Activated CD4-positive, alpha-beta T cell treated with anti-CD3 and anti-CD28 coated beads, Interleukin-10, Interleukin-2, amounts not matched to agents 100 ng/mL and 50 ng/mL, durations not matched to agents 16 hours and 8 hours (primary cell): ENCODE results near the gene HPS4.

Experiments used
- DNase-seq: peaks from one replicate; pipeline ENCODE4 v3.0.0-alpha.2; 2020

Gene HPS4

DNA sequence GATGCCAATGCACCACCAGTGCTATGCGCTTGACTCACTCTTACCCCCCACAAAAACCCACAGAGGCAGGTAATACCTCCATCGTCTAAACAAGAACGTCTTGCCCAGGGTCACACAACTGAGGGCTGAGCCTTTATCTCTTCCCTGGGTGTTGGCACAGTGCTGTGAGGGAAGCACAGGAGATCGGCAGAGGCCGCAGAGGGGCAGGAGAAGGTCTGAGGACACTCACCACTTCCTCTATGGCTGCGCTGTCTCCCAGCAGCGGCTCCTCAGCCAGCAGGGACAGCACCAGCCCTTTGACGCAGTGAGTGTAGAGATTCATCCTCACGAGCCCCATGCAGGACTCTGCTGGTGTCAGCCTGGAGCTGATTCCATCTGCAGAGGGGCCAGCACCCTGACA is 19.9 kb downstream of the HPS4 start:
- no peak for DNase-seq

DNA sequence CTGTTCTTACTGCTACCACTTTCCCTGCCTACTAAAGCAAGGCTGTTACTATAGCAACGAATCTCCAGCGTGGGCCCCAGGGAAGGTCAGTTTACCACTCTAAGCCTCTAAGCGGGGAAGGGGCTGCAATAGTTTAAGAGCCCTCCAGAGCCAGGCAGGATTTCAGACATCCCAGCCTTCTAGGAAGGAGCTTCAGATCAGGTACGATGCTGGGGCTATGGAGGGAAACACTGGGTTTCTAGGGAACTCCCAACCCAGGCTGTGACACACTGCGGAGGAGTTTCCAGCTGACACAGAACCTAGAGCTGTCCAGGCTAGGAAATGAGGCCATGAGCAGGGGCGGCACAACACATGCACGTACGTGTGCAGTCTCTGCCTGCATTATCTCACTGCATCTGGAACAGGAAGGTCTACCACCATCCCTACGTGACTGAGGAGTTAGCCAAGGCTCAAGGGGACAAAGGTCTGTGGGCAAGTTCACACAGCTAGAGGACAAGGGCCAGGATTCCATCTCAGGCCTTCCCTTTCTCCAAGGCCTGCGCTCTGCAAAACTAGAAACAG is 20.4 kb downstream of the HPS4 start:
- DNase-seq: no peak

DNA sequence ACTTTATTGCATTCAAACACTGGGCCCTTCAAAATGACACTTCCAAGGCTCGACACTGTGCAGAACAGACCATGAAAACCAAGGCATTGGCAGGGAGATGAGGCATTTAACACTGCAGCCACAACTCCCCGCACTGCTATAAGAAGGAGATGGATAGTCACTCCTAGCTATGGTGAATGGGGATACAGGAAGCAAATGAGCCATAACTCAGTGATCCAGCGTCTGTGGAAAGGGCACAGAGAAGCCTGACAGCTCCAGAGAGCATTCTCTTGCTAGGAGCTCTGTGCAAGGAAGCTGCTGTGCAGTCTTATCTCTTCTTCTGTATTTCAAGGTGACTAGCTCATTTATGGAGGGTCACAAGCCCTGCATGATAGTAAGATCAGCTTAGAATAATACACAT is 20.9 kb downstream of the HPS4 start:
- DNase-seq: no peak

DNA sequence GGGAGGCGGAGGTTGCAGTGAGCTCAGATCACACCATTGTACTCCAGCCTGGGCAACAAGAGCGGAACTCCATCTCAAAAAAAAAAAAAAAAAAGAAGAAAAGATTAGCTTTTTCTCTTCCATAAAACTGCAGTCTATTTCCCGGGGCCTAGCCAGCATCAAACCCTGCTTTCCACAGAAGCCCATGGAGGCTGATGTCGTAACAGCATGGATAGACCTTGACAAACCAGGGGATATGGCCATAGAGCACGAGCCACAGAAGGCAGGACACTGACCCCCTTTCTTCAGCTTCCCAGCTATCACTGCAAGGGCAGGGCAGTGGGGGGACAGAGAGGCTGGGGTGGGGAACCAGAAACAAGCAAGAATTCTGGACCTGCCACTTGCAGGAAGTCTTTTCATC is 21.5 kb downstream of the HPS4 start:
- DNase-seq: no peak

DNA sequence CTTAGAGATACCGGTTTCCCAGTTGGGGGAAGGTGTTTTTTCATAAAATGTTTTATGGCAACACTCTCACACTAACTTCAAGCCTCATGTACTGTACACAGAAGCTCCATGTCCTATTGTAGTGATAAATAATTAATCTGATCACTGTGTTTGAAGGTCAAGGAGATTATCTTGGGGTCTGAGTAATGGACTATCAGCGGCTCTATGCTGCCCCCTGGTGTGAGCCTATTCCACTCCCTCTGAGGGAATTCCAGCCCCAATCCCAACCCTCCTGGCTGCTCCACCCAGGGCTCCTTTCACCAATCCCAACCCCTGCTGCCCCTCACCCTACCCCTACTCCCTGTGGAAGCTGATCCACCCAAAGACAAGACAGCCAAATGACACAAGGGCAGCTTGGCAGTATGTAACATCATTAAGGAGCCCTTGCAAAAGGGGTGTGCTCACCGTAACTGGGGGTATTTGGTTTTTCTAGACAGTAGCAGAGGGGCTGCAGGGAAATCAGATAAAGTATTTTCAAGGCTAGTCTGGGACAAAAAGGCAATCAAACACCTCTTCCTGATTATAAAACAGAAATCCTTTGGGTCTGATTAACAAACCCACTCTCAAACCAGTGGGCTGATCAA is 22.3 kb downstream of the HPS4 start:
- peak; percentile 26 for DNase-seq

DNA sequence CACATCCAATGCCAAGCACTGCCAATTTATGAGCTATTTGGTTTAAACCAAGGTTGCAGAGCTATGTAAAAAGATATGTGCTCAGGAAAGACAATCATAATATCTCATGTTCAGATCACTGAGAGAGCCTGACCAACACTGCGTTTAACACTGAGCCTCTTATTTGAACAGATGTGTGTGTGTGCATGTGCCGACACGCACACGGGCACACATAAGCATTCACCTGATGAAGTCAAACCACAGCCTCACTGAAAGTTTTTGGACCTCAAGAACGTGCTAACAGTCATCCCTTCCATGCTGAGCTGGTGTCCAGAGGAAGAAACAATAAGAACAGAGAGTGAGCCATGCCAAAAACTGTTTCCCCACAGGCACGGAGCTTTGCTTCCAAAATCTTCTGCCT is 23.4 kb downstream of the HPS4 start:
- no peak for DNase-seq

DNA sequence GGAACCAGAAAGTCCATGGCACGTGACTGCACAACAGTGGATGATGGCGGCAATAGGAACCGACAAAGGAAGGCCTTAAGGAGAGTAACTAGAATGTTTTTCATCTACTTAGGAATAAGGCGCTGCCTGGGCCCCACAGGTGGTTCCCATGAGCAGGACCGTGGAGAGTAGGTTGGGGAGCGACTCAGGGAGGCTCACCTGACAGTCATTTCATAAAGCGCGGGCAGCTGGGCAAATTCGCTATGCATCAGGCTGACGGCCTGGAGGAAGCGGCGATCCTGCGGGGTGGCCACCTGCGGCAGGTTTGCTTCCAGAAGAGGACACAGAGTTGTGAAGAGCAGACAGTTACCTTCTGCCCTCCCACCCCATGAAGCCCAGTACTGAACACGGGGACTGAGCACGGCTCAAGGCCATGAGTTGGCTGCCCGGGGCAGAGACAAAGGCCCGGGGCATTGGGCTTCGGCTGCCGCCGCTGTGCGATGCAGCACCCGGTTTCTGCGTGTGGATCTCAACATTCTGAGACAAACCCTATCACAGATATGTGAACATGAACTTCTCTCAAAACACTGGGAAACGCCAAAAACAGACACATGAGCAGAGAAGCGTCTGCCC is 25.8 kb downstream of the HPS4 start:
- no peak for DNase-seq

DNA sequence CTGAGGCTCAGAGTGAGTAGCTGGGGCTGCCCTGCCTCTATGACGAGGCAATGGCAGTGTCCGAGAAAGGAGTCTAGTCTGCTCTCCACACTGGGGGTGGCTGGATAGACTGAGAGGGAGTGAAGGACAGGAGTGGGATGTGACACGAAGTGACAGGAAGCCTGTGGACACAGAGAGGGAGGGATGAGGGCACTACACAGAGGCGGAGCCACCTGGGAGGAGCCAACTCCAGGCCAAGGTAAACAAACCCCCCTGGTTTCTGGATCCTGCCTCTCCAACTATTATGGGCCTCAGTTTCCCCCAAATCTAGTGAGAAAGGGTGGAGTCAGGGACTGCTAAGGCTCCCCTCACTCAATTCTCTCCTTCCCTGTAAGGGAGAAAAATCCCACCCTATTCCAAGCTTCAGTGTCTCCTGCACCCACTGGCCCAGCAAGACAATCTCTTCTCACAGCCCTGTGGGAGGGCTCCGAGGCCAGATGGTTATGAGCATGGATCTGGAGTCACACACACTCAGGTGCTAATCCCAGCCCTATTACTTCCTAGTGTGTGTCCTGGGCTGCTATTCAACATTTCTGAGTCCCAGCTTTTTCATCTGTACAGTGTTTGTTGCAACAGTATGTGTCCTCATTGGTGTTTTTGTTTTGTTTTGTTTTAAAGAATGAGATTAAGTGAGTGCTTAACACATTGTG is 29.6 kb downstream of the HPS4 start:
- no peak for DNase-seq

DNA sequence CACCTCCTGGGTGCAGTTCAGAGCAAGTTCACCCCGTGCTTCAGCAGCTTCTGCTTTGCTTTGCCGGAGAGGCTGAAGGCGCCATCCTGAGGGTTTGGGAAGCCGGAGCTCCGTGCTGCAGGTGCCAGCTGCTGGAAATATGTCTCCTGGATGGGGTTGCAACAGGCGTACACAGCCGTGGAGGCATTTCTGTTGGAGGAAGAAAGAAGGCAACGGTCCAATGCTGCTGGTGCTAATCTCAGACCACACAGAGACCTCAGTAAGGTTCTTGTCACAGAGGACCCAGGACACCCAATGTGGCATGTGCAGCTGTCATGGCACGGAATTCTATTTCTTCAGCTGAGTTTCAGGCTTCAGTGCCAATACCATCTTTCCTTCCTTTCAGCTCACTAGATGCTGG is 30.4 kb downstream of the HPS4 start:
- DNase-seq: no peak

DNA sequence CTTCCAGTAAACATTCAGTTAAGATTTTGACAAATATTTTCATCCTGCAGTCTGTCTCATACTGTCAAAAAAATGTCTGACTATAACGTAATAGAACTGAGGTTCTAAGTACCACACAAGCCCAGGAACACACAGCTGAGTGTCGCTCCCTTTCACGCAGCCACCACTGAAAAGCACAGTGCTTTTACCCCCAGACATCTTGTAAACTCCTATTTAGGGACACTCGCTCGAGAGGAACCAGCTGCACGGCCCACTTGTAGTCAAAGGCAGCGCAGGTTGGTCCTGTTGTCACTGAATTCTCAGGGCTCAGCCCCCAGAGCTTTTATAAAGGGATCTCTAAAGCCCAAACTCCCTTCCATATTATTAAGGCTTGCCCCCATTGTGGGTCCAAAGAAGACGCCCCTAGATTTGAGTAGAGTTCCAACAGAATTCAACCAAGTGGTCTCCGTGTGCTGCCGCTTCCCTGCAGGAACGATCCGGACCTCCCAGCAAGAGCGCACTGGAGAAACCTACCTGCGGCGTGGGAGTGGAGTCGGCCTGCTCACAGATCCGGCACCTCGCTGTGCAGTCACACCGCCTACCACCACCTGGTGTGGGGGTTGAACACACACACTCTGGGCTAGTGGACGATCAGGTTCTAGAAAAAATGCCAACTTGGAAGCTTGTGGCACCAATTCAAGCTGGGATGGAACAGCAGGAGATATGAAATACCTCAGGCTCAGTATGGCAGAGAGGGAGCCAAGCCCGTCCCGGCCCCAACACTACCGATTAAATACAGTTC is 31.2 kb downstream of the HPS4 start:
- DNase-seq: no peak

DNA sequence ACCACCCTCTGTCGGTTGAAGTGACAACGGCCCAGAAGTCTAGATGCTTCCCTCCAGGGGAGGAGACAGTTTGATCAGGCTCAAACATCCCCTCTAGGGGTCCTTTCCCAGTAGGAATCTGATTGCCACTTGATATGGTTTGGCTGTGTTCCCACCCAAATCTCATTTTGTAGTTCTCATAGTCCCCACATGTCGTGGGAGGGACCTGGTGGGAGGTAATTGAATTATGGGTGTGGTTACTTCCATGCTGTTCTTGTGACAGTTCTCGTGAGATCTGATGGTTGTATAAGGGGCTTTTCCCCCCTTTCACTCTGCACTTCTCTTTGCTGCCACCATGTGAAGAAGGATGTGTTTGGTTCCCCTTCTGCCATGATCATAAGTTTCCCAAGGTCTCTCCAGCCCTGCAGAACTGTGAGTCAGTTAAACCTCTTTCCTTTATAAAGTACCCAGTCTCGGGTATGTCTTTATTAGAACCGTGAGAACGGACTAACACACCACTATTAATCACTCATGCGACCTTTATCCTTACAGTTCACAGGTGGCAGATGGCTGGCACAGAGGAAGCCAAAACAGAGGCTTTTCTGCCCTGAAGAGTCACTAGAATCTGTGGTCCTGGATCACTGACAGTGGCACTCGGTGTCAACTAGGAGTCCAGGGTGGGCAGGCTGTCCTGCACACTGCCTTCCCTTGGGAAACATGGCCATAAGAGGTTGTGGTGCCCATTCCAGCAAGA is 33.0 kb downstream of the HPS4 start:
- no peak for DNase-seq

DNA sequence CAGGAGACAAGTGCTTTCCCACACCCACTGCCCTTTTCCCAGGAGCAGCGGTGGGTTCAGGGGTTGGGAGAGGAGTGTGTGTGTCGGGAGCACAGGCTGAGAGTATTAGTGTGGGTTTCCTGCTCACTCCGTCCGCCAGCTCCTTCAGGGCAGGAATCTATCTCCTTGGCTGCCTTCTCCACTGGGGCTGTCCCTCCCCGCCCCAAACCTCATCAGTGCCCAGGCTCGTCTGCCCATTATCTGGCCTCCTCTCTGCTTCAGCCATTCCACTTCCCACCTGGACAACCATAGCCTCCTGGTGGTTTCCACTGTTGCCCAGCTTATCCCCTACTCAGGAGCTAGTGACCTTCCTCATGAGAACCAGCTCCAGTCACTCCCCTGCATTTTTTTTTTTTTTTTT is 34.6 kb downstream of the HPS4 start:
- DNase-seq: no peak

DNA sequence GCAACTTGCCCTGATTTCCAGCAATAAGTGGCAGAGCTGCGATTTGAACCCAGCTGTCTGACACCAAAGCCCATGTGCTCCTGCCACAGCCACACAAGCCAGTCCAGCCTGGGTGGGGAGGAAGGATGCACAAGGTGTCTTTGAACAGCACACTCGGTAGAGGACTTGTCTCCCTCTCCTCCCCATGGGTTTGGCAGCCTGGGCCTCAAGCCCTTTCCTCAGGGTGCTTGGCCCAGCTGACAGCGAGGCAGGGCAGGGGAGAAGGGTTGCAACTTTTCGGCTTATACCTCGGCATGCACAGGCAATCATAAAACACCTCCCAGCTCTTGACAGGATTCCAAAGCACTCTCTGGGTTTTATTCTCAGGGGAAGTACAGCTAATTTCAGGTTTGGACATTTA is 35.2 kb downstream of the HPS4 start:
- DNase-seq: no peak

DNA sequence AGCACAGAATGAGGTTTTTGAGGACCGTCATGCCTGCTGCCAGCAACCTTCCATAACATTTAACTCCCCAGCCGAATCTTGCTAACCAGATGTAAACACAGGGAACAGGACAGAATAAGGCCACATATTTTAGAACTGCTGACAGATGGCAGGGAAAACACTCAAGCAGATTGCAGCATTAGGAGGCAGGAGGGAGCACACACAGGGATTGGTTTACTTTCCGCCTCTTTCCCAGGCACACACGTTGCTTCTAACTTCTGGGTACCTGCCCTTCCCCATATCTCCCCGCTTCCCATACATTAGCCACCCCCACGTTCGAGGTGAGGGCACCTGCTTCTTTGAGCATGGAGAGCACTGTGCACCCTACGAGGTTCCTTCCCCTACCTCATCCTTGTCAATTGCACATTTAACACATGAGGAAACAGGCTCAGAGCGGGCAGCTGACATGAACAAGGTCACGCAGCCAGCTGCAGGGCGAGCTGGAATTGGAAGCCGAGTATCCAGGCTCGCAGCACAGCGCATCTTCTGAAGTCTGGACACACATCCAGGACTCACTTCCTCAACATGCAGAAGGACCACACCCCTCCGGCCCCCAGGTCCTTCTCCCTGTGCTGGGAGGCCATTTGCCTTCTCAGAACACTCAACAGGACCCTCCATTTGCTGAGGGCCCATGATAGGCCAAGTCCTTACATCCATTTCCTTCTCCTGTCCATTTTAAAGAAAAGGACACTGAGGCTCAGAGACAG is 35.8 kb downstream of the HPS4 start:
- DNase-seq: no peak

DNA sequence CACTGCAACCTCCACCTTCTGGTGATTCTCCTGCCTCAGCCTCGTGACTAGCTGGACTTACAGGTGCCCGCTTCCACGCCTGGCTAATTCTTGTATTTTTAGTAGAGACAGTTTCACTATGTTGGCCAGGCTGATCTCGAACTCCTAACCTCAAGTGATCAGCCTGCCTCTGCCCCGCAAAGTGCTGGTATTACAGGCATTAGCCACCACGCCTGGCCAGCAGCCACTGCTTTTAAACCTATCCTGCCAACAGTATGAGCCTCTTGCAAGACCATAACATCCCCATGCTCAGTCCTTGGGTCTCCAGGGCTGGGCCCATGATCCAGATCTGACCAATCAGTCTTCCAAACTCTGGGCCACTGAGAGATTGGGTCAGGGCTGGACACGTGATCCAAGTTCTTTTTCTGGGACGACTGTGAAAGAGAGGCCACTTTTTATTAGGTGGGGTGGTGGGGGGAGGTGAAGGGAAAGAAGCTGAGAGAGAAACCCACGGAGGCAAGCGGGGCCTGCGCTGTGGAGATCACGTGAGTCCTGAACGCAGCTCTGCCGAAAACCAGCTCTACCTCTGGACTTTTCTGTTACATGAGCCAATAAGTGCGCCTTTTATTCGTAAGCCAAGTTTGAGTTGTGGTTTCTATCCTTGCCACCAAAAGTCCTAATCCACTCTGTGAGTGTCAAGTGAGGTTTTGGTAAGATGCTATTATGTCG is 36.6 kb downstream of the HPS4 start:
- DNase-seq: no peak

DNA sequence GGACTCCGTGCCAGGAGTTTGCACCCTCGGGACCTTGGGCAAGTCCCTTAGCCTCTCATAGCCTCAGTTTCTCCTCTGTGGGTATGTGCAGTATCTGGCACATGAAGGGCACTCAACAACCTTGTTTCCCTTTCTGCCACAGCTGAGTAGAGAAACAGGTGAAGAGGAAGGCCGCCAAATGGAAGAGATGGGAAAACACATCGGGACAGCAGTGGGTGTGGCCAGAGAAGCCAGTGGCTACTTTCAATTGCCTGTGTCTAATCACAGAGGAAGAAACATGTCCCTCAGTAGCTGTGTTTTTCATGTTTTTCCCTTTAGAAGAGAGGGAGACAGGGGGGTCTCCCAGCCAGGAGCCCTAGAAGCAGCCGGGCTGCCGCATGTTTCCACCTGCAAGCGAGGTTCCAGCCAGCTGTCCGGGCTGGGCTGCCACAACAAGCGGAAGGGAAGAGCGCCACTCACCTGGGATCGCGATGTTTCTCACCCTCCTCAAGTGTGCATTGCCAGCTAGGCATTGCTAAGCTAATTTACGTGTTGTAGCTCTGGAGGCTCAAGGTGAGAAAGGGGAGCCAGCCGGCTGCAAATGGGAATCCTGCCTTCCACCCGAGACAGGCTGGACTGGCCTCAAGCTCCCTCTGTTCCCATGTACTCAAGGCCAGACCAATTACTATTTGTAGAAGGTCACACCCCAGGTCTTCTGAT is 37.9 kb downstream of the HPS4 start:
- DNase-seq: no peak

DNA sequence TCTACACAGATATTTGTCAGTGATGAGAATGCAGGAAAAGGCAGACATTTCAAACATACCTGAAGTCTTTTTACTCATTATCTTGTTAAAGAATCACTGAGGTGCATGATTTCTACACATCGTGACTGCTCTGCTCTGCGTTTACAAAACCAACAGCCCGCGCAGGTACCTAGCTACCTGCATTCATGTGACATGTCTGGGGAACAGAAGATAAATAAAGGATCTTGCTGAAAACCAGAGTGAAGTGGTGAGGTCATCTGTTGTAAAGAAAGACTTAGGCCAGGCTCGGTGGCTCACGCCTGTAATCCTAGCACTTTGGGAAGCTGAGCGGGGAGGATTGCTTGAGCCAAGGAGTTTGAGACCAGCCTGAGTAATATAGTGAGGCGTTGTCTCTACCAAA is 38.8 kb downstream of the HPS4 start:
- DNase-seq: no peak

DNA sequence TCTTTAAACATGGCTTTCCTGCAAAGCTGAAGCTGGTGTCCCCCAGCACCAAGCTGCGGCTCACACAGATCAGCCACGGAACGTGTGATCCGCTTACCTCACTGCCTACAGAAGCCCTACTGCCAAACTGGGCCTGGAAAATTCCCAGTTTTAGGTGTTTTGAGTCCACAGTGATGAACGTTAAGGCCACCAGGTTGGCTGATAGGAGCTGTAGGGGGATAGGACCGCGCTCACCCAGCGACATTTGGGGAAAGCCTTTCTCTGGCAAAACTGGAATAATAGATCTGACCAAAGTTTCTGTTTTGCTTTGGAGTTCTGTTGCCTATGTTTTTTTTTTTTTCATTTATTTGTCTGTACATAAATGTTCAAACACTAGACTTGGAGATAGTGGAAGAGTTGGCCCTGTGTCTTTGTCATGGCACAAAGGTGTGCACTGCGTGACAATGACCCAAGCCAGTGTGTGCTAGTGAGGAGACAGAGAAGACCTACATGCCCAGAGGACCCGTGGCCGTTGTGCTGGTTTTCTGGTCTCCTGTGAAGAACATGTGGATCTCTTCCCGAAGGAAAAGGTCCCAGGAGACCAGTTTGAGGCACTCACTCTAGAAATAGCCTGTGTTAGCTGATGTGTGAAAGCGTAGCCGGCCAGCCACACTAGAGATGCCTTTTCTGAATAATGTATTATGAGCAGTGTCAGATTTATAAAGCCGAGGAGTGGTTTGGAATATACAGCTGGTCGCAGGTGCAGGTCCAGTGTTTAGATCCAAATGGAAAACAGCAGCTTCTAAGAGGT is 39.5 kb downstream of the HPS4 start:
- no peak for DNase-seq

DNA sequence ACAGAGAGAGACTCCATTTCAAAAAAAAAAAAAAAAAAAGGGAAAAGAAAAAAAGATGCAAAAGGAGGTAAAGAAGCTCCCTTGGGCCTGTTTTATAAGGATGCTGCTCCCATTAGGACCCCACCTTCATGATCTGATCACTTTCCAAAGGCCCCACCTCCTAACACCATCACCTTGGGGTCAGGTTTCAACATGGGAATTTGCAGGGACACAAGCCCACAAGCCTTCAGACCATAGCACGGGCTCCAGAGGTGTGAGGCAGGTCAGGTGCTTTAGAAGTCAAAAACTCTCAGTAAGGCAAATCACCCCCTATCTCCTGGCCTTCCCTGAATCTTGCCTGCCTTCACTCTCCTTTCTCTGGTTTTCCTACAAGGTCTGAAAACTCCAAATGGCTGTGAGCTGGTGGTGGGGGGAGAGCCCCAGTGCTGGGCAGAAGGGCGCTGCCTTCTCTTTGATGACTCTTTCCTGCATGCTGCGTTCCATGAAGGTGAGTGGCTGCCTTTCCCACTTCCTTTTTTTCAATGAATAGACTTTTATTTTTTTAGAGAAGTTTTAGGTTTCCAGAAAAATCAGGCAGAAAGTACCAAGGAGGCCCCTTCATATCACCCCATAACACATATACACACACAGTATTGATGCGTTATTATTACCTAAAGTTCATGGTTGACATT is 41.4 kb downstream of the HPS4 start:
- DNase-seq: no peak
